ENCODE data around the gene TSHZ1.

The TSHZ1 gene

GRCh38 chr18:75183973-75184493 lies 26.6 kb upstream of the TSHZ1 start:
- peak; percentile 90 for TF ChIP-seq NFIC (IDR thresholded peaks at IDR 0.05)
- TF ChIP-seq RAD21 (IDR thresholded peaks at IDR 0.05; ENCODE audit: low read depth) = no peak
- TF ChIP-seq FOXM1 (IDR thresholded peaks at IDR 0.05; ENCODE audit: borderline replicate concordance, low read depth) = no peak
- TF ChIP-seq CEBPB (IDR thresholded peaks at IDR 0.05) = no peak
- TF ChIP-seq CREB1 (IDR thresholded peaks at IDR 0.05; ENCODE audit: low read depth) = no peak
- peak; percentile 60 for TF ChIP-seq TEAD4 (IDR thresholded peaks at IDR 0.05)
- peak; percentile 37 for TF ChIP-seq USF1 (IDR thresholded peaks at IDR 0.05)
- TF ChIP-seq EGR1 (IDR thresholded peaks at IDR 0.05) = peak; percentile 66
- TF ChIP-seq YY1 (IDR thresholded peaks at IDR 0.05; ENCODE audit: low read depth) = peak; percentile 78
- TF ChIP-seq TCF12 (IDR thresholded peaks at IDR 0.05; ENCODE audit: low read depth) = peak; percentile 58
- TF ChIP-seq EP300 (IDR thresholded peaks at IDR 0.05; ENCODE audit: borderline replicate concordance) = peak; percentile 47; the same call in 1 of the 2 replicates
- TF ChIP-seq ZBTB7A (IDR thresholded peaks at IDR 0.05; ENCODE audit: low read depth) = no peak
- no peak for TF ChIP-seq REST (IDR thresholded peaks at IDR 0.05; ENCODE audit: low read depth)
- no peak for TF ChIP-seq TAF1 (IDR thresholded peaks at IDR 0.05; ENCODE audit: low read depth)
- TF ChIP-seq MAX (IDR thresholded peaks at IDR 0.05) = peak; percentile 88

GRCh38 chr18:75185460-75185859 lies 25.1 kb upstream of the TSHZ1 start:
- TF ChIP-seq NFIC (IDR thresholded peaks at IDR 0.05) (peak; percentile 89), EGR1 (IDR thresholded peaks at IDR 0.05) (no peak), USF1 (IDR thresholded peaks at IDR 0.05) (no peak), ZBTB7A (IDR thresholded peaks at IDR 0.05; ENCODE audit: low read depth) (0 out of 2 replicates have a peak, but pooled peaks have one; percentile 17), FOXM1 (IDR thresholded peaks at IDR 0.05; ENCODE audit: borderline replicate concordance, low read depth) (no peak), RAD21 (IDR thresholded peaks at IDR 0.05; ENCODE audit: low read depth) (no peak), TEAD4 (IDR thresholded peaks at IDR 0.05) (peak; percentile 18; the same call in 1 of the 2 replicates), EP300 (IDR thresholded peaks at IDR 0.05; ENCODE audit: borderline replicate concordance) (peak; percentile 36; the same call in 1 of the 2 replicates), TCF12 (IDR thresholded peaks at IDR 0.05; ENCODE audit: low read depth) (0 out of 2 replicates have a peak, but pooled peaks have one; percentile 10)

GRCh38 chr18:75189696-75190095 lies 20.9 kb upstream of the TSHZ1 start:
- TF ChIP-seq TEAD4 (IDR thresholded peaks at IDR 0.05) (no peak), EP300 (IDR thresholded peaks at IDR 0.05; ENCODE audit: borderline replicate concordance) (no peak), TAF1 (IDR thresholded peaks at IDR 0.05; ENCODE audit: low read depth) (no peak), REST (IDR thresholded peaks at IDR 0.05; ENCODE audit: low read depth) (no peak), TCF12 (IDR thresholded peaks at IDR 0.05; ENCODE audit: low read depth) (no peak), ZBTB7A (IDR thresholded peaks at IDR 0.05; ENCODE audit: low read depth) (no peak), CEBPB (IDR thresholded peaks at IDR 0.05) (no peak), USF1 (IDR thresholded peaks at IDR 0.05) (no peak), YY1 (IDR thresholded peaks at IDR 0.05; ENCODE audit: low read depth) (no peak), RAD21 (IDR thresholded peaks at IDR 0.05; ENCODE audit: low read depth) (no peak)

- TF ChIP-seq MAX (IDR thresholded peaks at IDR 0.05) (no peak), TAF1 (IDR thresholded peaks at IDR 0.05; ENCODE audit: low read depth) (no peak), ZBTB7A (IDR thresholded peaks at IDR 0.05; ENCODE audit: low read depth) (no peak), NFIC (IDR thresholded peaks at IDR 0.05) (no peak), USF1 (IDR thresholded peaks at IDR 0.05) (no peak), EGR1 (IDR thresholded peaks at IDR 0.05) (no peak)
Measured at GRCh38 chr18:75192899-75193298, 17.7 kb upstream of the TSHZ1 start.

GRCh38 chr18:75198036-75198435 lies 12.6 kb upstream of the TSHZ1 start:
- TF ChIP-seq CREB1 (IDR thresholded peaks at IDR 0.05; ENCODE audit: low read depth) (no peak), NFIC (IDR thresholded peaks at IDR 0.05) (no peak), FOXM1 (IDR thresholded peaks at IDR 0.05; ENCODE audit: borderline replicate concordance, low read depth) (no peak), REST (IDR thresholded peaks at IDR 0.05; ENCODE audit: low read depth) (no peak), TEAD4 (IDR thresholded peaks at IDR 0.05) (no peak), YY1 (IDR thresholded peaks at IDR 0.05; ENCODE audit: low read depth) (no peak), TAF1 (IDR thresholded peaks at IDR 0.05; ENCODE audit: low read depth) (no peak), CEBPB (IDR thresholded peaks at IDR 0.05) (no peak), RAD21 (IDR thresholded peaks at IDR 0.05; ENCODE audit: low read depth) (no peak), ZBTB7A (IDR thresholded peaks at IDR 0.05; ENCODE audit: low read depth) (no peak), EGR1 (IDR thresholded peaks at IDR 0.05) (no peak), EP300 (IDR thresholded peaks at IDR 0.05; ENCODE audit: borderline replicate concordance) (no peak), TCF12 (IDR thresholded peaks at IDR 0.05; ENCODE audit: low read depth) (no peak), MAX (IDR thresholded peaks at IDR 0.05) (no peak), USF1 (IDR thresholded peaks at IDR 0.05) (no peak)
